Sigmoid colon (tissue), 4 donors: ENCODE data around the gene FAM234A.
A peak's percentile ranks its signal among the peaks of the same experiment; 100 is the strongest.

ENCODE experiments used
- POLR2A ChIP-seq, 2 donors: fragments of 450-650 bp; IDR thresholded peaks; one replicate each; pipeline ENCODE4 v1.6.1; 2016; ENCODE audit warnings: antibody characterized with exemption in 2 of 2, mild to moderate bottlenecking in 2 of 2, moderate library complexity in 2 of 2
- POLR2AphosphoS5 ChIP-seq, 4 donors: sonication (generic); formaldehyde crosslinking; IDR thresholded peaks; one replicate each; pipeline ENCODE4 v1.6.1; 2017; ENCODE audit warnings: antibody characterized with exemption in 4 of 4
- TF ChIP-seq, protein P1 (sequence below), 4 experiments: fragments of 450-650 bp in 3 of 4; fragments of 200-600 bp in 1 of 4; IDR thresholded peaks; one replicate each; pipeline ENCODE4 v1.5.1; 2016 to 2019; ENCODE audit warnings: antibody characterized with exemption in 4 of 4, mild to moderate bottlenecking in 3 of 4, moderate library complexity in 2 of 4

DNA sequence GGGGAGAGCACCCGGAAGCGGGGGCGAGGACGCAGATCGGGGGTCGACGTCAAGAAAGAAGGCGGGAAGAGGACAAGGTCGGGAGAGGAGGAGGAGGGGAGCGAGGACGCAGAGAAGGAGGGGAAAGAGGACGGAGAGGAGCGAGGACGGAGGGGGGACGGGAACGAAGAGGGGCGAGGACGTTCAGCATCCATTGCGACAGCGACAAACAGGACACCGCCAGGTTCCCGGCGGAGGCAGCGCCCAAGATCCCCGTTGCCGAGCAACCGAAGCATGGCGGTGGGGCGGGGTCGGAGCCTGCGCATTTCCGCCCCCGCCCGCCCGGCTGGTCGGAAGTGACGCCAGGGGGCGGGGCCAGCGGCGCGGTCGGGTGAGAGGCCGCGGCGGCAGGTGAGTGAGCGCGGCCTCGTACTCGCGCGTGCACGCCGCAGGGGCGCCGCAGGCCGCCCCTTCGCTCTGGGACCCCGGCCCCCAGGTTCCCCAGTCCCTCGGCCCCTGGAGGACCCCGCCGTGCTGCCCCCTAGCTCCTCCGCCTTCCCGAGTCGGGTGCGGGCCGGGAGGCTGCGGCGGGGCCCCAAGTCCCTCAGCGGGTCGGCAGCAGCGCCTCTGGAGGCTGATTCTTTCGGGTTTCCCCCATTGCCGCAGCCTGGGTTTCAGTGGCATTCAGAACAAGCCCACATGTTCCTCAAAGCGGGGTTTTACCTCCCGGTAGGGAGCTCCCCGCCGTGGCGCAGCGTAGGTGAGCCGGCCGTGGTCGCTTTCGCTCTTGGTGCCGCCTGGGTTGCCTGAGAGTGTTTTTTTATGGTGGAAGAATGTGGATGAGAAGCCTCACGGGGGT lies at the start of gene FAM234A:
- TF ChIP-seq POLR2AphosphoS5 (IDR thresholded peaks at IDR 0.05) (peak; percentile 87 to 95 (median 91)), POLR2A (IDR thresholded peaks at IDR 0.05) (peak in 1 of 2 donors; percentile 51)
- TF ChIP-seq, protein P1, sequence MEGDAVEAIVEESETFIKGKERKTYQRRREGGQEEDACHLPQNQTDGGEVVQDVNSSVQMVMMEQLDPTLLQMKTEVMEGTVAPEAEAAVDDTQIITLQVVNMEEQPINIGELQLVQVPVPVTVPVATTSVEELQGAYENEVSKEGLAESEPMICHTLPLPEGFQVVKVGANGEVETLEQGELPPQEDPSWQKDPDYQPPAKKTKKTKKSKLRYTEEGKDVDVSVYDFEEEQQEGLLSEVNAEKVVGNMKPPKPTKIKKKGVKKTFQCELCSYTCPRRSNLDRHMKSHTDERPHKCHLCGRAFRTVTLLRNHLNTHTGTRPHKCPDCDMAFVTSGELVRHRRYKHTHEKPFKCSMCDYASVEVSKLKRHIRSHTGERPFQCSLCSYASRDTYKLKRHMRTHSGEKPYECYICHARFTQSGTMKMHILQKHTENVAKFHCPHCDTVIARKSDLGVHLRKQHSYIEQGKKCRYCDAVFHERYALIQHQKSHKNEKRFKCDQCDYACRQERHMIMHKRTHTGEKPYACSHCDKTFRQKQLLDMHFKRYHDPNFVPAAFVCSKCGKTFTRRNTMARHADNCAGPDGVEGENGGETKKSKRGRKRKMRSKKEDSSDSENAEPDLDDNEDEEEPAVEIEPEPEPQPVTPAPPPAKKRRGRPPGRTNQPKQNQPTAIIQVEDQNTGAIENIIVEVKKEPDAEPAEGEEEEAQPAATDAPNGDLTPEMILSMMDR (IDR thresholded peaks at IDR 0.05) = peak in 2 of 4 experiments; percentile 33 to 41
